GM23338 (cell line): Measurements from ENCODE around the gene MRPL20. TPM values are rescaled to one million over a fixed set of nuclear protein-coding genes. Genes with fewer than 3 reads are reported as not detected.

Source experiments
- ATAC-seq: fragments of 200-7000 bp; cut with Tn5 transposase; 3 replicates; pipeline ENCODE4 v1.9.1; 2020
- DNase-seq: peaks from one replicate; pipeline ENCODE4 v3.0.0-alpha.2; 2015; ENCODE audit warnings: low spot score
- H2AFZ ChIP-seq: fragments of 200-600 bp; sonication (generic); 2 replicates; pipeline ENCODE4 v1.8.0; 2016; ENCODE audit warnings: antibody characterized with exemption, mild to moderate bottlenecking, moderate library complexity
- H3F3A ChIP-seq: fragments of 200-600 bp; sonication (generic); replicated peaks from 2 replicates; pipeline ENCODE4 v1.8.0; 2017; ENCODE audit warnings: antibody characterized with exemption, mixed run types, low read depth
- H3K27ac ChIP-seq: fragments of 200-600 bp; sonication (generic); 2 replicates; pipeline ENCODE4 v1.6.1; 2016; ENCODE audit warnings: low read depth
- H3K27me3 ChIP-seq: fragments of 200-600 bp; sonication (generic); 2 replicates; pipeline ENCODE4 v1.8.0; 2016; ENCODE audit warnings: mild to moderate bottlenecking, mixed run types, moderate library complexity; ENCODE audit not compliant: insufficient read depth
- H3K36me3 ChIP-seq: fragments of 200-600 bp; sonication (generic); 2 replicates; pipeline ENCODE4 v1.8.0; 2016; ENCODE audit warnings: mild to moderate bottlenecking; ENCODE audit not compliant: insufficient read depth
- H3K4me1 ChIP-seq: fragments of 200-600 bp; sonication (generic); 2 replicates; pipeline ENCODE4 v1.8.0; 2016; ENCODE audit warnings: mild to moderate bottlenecking, moderate library complexity; ENCODE audit not compliant: insufficient read depth
- H3K4me2 ChIP-seq: fragments of 200-600 bp; sonication (generic); 2 replicates; pipeline ENCODE4 v1.7.1; 2017; ENCODE audit warnings: mixed run types
- H3K4me3 ChIP-seq: fragments of 200-600 bp; sonication (generic); 2 replicates; pipeline ENCODE4 v1.6.1; 2016; ENCODE audit warnings: mixed run types
- H3K79me2 ChIP-seq: fragments of 200-600 bp; sonication (generic); replicated peaks from 2 replicates; pipeline ENCODE4 v1.8.0; 2017; ENCODE audit warnings: mild to moderate bottlenecking; ENCODE audit not compliant: insufficient read depth
- H3K9me2 ChIP-seq: fragments of 200-600 bp; sonication (generic); 2 replicates; pipeline ENCODE4 v1.8.0; 2017; ENCODE audit not compliant: insufficient read depth
- H4K20me1 ChIP-seq: fragments of 200-600 bp; sonication (generic); replicated peaks from 2 replicates; pipeline ENCODE4 v1.8.0; 2017; ENCODE audit warnings: mild to moderate bottlenecking; ENCODE audit not compliant: insufficient read depth
- H3K27ac Mint-ChIP-seq: 2 replicates; pipeline ENCODE4 v1.8.0; 2020; ENCODE audit warnings: inconsistent platforms, mild to moderate bottlenecking, moderate library complexity, mixed read lengths
- H3K27me3 Mint-ChIP-seq: 3 replicates; pipeline ENCODE4 v1.8.0; 2022; ENCODE audit warnings: low read depth, mild to moderate bottlenecking, moderate library complexity, mixed read lengths, inconsistent platforms; ENCODE audit not compliant: insufficient read depth, poor library complexity
- H3K36me3 Mint-ChIP-seq: 3 replicates; pipeline ENCODE4 v1.8.0; 2021; ENCODE audit warnings: low read depth, mild to moderate bottlenecking, inconsistent platforms, moderate library complexity, mixed read lengths
- H3K4me1 Mint-ChIP-seq: 3 replicates; pipeline ENCODE4 v1.8.0; 2020; ENCODE audit warnings: mild to moderate bottlenecking, inconsistent platforms, mixed read lengths
- H3K4me3 Mint-ChIP-seq: 3 replicates; pipeline ENCODE4 v1.8.0; 2021; ENCODE audit warnings: moderate library complexity, mild to moderate bottlenecking, inconsistent platforms, mixed read lengths
- H3K9me3 Mint-ChIP-seq: 3 replicates; pipeline ENCODE4 v1.8.0; 2020; ENCODE audit warnings: moderate library complexity, mild to moderate bottlenecking, inconsistent platforms, mixed read lengths
- CREB1 ChIP-seq: fragments of 250-450 bp; sonication (Bioruptor Pico); IDR thresholded peaks from 2 replicates; pipeline ENCODE4 v1.5.0; 2020; ENCODE audit warnings: low read depth, mild to moderate bottlenecking, moderate library complexity
- EZH2 ChIP-seq: fragments of 200-600 bp; sonication (generic); IDR thresholded peaks from one replicate; pipeline ENCODE4 v1.8.0; 2017; ENCODE audit warnings: antibody characterized with exemption, mild to moderate bottlenecking, low read depth; ENCODE audit not compliant: unreplicated experiment
- EZH2phosphoT487 ChIP-seq: fragments of 200-600 bp; sonication (generic); IDR thresholded peaks from one replicate; pipeline ENCODE4 v1.8.1; 2018; ENCODE audit warnings: antibody characterized with exemption; ENCODE audit not compliant: unreplicated experiment
- JUNB ChIP-seq: IDR thresholded peaks from one replicate; pipeline ENCODE4 v1.6.1; 2016; ENCODE audit warnings: antibody characterized with exemption; ENCODE audit not compliant: unreplicated experiment
- NANOG ChIP-seq: IDR thresholded peaks from 2 replicates; pipeline ENCODE4 v1.6.1; 2016; ENCODE audit warnings: antibody characterized with exemption, borderline replicate concordance
- POLR2AphosphoS5 ChIP-seq: IDR thresholded peaks from 2 replicates; pipeline ENCODE4 v1.6.1; 2016; ENCODE audit warnings: antibody characterized with exemption, low read depth
- STAT1 ChIP-seq: IDR thresholded peaks from one replicate; pipeline ENCODE4 v1.6.1; 2016; ENCODE audit warnings: antibody characterized with exemption; ENCODE audit not compliant: unreplicated experiment
- ZNF114 ChIP-seq: fragments of 250-450 bp; sonication (Bioruptor Pico); IDR thresholded peaks from 2 replicates; pipeline ENCODE4 v1.5.0; 2020; ENCODE audit warnings: mild to moderate bottlenecking, moderate library complexity
- ZNF331 ChIP-seq: fragments of 250-450 bp; sonication (Bioruptor Pico); IDR thresholded peaks from 2 replicates; pipeline ENCODE4 v1.5.0; 2020; ENCODE audit warnings: low read depth, mild to moderate bottlenecking, moderate library complexity
- polyA plus RNA-seq: library from polyadenylated mRNA; unstranded; fragments of >200 nt; fragmentation: Nextera tagmentation; extraction: Ambion mirVana; gene quantifications from 2 replicates; pipeline ENCODE4 v1.2.1, GENCODE V29; 2016
- total RNA-seq: library from RNA; depleted of rRNA; stranded (reverse); fragments of >200 nt; shearing (Covaris generic); gene quantifications from 2 replicates; pipeline ENCODE4 v1.2.3, GENCODE V29; 2014
- TF ChIP-seq, protein P1 (sequence below): IDR thresholded peaks from one replicate; pipeline ENCODE4 v1.6.1; 2018; ENCODE audit warnings: antibody characterized with exemption; ENCODE audit not compliant: unreplicated experiment
- TF ChIP-seq, protein P2 (sequence below): IDR thresholded peaks from 2 replicates; pipeline ENCODE4 v1.6.1; 2016; ENCODE audit warnings: antibody characterized with exemption
- TF ChIP-seq, protein P3 (sequence below): fragments of 250-450 bp; sonication (Bioruptor Pico); IDR thresholded peaks from 2 replicates; pipeline ENCODE4 v1.5.0; 2020; ENCODE audit warnings: mild to moderate bottlenecking, moderate library complexity

The MRPL20 gene
- total and polyA plus RNA-seq, 2 experiments from 2014 or later = 173 to 319 TPM

DNA sequence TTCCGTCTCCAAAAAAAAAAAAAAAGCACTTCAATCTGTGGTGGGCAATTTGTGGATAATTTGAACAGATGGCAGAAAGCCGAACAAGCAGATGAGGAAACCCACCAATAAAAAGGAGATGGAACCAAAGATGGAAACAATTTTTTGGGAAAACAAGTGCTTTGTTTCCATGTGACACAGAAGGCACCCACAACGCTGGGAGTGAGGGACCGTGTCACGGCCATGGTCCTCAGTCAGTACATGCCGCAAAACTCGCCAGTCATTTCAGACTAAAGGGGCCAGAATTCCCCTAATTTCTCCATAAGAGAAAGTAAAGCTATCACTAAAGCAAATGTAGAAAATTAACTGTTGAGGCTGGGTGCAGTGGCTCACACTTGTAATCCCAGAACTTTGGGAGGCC lies 13.0 kb downstream of the MRPL20 start (continued):
- TF ChIP-seq, protein P1, sequence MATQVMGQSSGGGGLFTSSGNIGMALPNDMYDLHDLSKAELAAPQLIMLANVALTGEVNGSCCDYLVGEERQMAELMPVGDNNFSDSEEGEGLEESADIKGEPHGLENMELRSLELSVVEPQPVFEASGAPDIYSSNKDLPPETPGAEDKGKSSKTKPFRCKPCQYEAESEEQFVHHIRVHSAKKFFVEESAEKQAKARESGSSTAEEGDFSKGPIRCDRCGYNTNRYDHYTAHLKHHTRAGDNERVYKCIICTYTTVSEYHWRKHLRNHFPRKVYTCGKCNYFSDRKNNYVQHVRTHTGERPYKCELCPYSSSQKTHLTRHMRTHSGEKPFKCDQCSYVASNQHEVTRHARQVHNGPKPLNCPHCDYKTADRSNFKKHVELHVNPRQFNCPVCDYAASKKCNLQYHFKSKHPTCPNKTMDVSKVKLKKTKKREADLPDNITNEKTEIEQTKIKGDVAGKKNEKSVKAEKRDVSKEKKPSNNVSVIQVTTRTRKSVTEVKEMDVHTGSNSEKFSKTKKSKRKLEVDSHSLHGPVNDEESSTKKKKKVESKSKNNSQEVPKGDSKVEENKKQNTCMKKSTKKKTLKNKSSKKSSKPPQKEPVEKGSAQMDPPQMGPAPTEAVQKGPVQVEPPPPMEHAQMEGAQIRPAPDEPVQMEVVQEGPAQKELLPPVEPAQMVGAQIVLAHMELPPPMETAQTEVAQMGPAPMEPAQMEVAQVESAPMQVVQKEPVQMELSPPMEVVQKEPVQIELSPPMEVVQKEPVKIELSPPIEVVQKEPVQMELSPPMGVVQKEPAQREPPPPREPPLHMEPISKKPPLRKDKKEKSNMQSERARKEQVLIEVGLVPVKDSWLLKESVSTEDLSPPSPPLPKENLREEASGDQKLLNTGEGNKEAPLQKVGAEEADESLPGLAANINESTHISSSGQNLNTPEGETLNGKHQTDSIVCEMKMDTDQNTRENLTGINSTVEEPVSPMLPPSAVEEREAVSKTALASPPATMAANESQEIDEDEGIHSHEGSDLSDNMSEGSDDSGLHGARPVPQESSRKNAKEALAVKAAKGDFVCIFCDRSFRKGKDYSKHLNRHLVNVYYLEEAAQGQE = no peak
- TF ChIP-seq, protein P2, sequence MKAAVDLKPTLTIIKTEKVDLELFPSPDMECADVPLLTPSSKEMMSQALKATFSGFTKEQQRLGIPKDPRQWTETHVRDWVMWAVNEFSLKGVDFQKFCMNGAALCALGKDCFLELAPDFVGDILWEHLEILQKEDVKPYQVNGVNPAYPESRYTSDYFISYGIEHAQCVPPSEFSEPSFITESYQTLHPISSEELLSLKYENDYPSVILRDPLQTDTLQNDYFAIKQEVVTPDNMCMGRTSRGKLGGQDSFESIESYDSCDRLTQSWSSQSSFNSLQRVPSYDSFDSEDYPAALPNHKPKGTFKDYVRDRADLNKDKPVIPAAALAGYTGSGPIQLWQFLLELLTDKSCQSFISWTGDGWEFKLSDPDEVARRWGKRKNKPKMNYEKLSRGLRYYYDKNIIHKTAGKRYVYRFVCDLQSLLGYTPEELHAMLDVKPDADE = no peak

DNA sequence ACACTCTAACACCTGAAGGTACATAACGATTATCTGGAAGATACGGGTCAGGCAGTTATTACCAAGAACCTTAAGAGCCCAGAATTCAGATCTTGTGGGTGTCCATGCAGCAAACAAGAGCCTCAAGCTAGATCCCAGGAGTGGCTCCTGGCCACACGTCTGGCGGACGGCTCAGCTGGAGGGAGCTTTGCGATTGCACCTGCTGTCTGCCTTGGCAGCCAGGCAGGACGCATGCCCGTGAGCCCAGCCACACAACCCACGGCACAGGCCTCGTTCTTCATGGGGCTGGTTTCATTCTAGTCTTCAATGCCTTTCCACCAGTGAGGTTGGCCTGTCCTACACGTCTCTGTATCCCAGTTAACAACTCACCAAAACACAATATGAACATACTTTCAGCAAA lies 13.7 kb downstream of the MRPL20 start:
- Histone ChIP-seq H3K79me2 (peaks cover 57% of the 10 kb centered on the region), H3K4me1 (0 out of 2 replicates have a peak, but pooled peaks cover 6% of the 10 kb centered on the region), H3K36me3 (peaks cover 79% of the 10 kb centered on the region), H3K4me2 (no peak overlapping the region), H3F3A (peaks cover 47% of the 10 kb centered on the region), H3K4me3 (no peak overlapping the region), H3K27ac (no peak overlapping the region), H3K9me2 (no peaks in the 10 kb centered on the region), H3K27me3 (no peaks in the 10 kb centered on the region), H2AFZ (no peak overlapping the region), H4K20me1 (peaks cover 36% of the 10 kb centered on the region)
- peaks cover 91% of the 10 kb centered on the region for H3K36me3 Mint-ChIP-seq
- no peak overlapping the region for H3K27ac Mint-ChIP-seq
- no peak overlapping the region for H3K4me3 Mint-ChIP-seq
- H3K4me1 Mint-ChIP-seq = peaks cover 3% of the 10 kb centered on the region; the same call in 2 of the 3 replicates
- no peak for ATAC-seq
- no peaks in the 10 kb centered on the region for H3K9me3 Mint-ChIP-seq
- peaks cover 4% of the 10 kb centered on the region for H3K27me3 Mint-ChIP-seq
- no peak for DNase-seq
- TF ChIP-seq, protein P3, sequence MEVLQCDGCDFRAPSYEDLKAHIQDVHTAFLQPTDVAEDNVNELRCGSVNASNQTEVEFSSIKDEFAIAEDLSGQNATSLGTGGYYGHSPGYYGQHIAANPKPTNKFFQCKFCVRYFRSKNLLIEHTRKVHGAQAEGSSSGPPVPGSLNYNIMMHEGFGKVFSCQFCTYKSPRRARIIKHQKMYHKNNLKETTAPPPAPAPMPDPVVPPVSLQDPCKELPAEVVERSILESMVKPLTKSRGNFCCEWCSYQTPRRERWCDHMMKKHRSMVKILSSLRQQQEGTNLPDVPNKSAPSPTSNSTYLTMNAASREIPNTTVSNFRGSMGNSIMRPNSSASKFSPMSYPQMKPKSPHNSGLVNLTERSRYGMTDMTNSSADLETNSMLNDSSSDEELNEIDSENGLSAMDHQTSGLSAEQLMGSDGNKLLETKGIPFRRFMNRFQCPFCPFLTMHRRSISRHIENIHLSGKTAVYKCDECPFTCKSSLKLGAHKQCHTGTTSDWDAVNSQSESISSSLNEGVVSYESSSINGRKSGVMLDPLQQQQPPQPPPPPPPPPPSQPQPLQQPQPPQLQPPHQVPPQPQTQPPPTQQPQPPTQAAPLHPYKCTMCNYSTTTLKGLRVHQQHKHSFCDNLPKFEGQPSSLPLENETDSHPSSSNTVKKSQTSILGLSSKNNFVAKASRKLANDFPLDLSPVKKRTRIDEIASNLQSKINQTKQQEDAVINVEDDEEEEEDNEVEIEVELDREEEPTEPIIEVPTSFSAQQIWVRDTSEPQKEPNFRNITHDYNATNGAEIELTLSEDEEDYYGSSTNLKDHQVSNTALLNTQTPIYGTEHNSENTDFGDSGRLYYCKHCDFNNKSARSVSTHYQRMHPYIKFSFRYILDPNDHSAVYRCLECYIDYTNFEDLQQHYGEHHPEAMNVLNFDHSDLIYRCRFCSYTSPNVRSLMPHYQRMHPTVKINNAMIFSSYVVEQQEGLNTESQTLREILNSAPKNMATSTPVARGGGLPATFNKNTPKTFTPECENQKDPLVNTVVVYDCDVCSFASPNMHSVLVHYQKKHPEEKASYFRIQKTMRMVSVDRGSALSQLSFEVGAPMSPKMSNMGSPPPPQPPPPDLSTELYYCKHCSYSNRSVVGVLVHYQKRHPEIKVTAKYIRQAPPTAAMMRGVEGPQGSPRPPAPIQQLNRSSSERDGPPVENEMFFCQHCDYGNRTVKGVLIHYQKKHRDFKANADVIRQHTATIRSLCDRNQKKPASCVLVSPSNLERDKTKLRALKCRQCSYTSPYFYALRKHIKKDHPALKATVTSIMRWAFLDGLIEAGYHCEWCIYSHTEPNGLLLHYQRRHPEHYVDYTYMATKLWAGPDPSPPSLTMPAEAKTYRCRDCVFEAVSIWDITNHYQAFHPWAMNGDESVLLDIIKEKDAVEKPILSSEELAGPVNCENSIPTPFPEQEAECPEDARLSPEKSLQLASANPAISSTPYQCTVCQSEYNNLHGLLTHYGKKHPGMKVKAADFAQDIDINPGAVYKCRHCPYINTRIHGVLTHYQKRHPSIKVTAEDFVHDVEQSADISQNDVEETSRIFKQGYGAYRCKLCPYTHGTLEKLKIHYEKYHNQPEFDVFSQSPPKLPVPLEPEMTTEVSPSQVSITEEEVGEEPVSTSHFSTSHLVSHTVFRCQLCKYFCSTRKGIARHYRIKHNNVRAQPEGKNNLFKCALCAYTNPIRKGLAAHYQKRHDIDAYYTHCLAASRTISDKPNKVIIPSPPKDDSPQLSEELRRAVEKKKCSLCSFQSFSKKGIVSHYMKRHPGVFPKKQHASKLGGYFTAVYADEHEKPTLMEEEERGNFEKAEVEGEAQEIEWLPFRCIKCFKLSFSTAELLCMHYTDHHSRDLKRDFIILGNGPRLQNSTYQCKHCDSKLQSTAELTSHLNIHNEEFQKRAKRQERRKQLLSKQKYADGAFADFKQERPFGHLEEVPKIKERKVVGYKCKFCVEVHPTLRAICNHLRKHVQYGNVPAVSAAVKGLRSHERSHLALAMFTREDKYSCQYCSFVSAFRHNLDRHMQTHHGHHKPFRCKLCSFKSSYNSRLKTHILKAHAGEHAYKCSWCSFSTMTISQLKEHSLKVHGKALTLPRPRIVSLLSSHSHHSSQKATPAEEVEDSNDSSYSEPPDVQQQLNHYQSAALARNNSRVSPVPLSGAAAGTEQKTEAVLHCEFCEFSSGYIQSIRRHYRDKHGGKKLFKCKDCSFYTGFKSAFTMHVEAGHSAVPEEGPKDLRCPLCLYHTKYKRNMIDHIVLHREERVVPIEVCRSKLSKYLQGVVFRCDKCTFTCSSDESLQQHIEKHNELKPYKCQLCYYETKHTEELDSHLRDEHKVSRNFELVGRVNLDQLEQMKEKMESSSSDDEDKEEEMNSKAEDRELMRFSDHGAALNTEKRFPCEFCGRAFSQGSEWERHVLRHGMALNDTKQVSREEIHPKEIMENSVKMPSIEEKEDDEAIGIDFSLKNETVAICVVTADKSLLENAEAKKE = no peak
- no peak for TF ChIP-seq STAT1
- no peak for TF ChIP-seq NANOG
- no peak for TF ChIP-seq JUNB
- no peak for TF ChIP-seq EZH2phosphoT487
- TF ChIP-seq CREB1 (CRISPR knock-in tag) = no peak
- TF ChIP-seq POLR2AphosphoS5 = no peak
- TF ChIP-seq ZNF114 (CRISPR knock-in tag) = no peak
- no peak for TF ChIP-seq EZH2
- TF ChIP-seq ZNF331 (CRISPR knock-in tag) = no peak
- TF ChIP-seq, protein P1 = no peak
